GM18868 (cell line): Measurements from ENCODE around the gene RPS19BP1.
"Not testable (repeated sequence)": the region's sequence is repeated elsewhere in the genome, so short reads cannot be mapped to it uniquely, and the experiment has no call there.

Source experiments
- ATAC-seq: cut with Tn5 transposase; IDR thresholded peaks from one replicate; pipeline ENCODE4 v1.9.1; 2021; ENCODE audit warnings: mild to moderate bottlenecking, moderate library complexity; ENCODE audit not compliant: unreplicated experiment

The RPS19BP1 gene

DNA sequence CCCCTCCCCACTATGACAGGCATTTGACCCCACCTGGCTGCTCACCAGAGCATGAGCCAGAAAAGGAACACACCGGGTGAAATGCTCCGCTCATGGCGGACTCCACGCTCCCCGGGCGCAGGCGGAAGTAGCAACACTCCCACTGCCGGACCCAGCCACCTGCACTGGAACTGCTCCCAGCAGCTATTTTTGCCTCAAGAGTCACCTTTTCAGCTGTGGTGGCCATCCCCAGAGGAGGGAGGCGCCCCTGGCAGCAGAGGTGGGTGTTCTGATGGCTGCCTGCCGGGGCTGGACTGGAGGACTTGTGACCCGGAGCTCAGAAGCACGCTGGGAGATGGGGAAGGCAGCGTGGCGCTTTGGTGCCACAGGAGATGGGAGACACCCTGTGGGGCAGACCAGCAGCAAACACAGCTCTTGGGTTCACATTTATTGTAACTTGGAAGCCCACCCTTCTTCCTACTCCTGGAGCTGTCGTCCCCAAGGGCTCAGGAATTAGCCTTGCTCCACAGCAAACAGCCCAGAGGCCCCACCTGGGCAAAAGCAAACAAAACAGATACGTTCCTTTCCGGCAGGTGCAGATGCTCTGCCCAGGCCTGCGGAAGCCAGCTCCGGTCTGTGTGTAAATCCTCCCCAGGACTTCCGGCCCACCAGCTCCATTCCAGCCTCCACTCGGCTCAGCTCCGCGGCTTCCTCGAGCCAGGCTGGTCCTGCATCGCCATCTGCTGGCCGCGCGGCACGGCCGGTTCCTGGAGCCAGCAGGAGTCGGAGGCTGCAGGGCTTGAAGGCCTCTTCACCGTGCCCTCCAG is 3.7 kb downstream of the RPS19BP1 start:
- no peak for ATAC-seq

DNA sequence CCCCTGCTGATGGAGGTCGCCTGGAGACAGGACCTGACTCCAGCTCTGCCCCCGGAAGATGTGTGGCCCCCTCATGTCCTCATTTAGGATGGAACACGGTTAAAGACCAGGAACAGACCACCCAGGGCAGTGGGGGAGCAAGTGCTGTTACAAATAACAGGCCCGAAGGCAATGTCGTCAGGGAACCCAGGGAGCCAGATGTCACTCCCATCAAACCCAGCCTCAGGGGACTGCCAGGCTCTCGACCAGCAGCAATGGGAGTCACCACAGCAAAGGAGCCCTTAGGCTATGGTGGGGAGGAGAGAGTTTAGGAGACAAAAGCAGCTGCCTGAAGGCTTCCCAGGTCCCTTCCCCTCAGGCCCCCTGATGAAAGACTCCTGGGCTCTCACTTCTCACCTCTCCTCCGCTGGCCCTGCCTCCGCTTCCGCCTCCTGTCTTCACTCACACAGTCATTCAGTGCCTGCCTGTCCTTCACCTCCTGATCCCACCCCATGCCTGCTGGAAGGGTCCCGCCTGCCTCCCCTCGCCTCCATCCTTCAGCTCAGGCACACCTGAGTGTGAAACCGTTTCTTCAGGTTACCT is 4.4 kb downstream of the RPS19BP1 start:
- ATAC-seq = no peak

DNA sequence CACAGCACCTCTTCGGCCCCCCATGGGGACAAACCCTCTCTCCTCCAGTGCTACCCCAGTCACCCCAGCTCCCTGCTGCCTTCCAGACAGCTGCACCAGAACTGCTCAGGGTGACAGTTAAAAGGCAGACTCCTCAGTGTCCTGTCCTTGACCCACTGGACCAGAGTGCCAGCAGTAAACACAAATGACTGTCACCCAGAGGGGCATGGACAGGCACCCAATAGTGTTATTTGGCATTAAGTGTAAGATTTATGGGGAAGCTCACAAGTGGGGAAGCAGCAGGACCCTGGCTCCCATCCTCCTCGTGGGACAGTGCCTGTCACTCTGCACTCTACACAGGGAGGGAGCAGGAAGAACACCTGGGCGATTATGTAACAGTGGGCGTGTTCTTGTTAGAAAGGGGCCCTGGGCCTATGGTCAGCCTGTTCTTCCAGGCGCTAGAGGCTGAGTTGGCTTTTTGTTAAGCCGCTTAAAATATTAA is 5.0 kb downstream of the RPS19BP1 start:
- ATAC-seq = no peak

DNA sequence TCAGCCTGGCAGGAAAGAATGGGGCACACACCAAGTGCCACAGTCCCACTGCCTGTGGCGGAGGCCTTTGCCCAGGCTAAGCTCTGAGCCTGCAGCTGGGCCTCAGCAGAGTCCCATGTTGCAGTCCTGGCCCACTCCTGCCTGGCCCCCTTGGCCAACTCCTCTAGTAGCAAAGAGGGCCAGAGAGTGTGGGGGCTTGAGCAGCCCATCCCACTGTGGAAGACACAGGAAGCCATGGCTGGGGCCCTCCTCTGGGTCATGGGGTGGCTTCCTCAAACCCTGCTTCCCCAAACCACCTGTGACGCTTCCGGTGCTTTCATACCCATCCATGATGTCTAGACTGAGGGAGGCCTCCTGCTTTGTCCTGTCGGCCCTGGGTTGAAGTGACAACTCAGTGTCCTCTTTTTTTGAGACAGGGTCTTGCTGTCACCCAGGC is 5.8 kb downstream of the RPS19BP1 start:
- no peak for ATAC-seq

DNA sequence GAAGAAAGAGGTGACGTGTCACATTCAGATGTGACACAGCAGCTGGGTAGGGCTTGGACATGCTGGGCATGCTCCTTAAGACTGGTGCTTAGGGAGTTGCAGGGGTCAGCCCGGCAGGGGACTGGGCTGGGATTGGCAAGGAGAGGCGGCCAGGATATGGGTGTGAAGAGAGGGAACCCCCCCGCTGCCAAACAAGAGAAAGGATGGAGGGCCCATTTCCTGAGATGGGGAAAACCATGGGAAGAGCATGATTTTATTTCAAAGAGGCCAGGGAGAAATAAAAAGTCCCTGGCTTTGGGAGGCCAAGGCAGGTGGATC is 6.9 kb downstream of the RPS19BP1 start:
- ATAC-seq = no peak

DNA sequence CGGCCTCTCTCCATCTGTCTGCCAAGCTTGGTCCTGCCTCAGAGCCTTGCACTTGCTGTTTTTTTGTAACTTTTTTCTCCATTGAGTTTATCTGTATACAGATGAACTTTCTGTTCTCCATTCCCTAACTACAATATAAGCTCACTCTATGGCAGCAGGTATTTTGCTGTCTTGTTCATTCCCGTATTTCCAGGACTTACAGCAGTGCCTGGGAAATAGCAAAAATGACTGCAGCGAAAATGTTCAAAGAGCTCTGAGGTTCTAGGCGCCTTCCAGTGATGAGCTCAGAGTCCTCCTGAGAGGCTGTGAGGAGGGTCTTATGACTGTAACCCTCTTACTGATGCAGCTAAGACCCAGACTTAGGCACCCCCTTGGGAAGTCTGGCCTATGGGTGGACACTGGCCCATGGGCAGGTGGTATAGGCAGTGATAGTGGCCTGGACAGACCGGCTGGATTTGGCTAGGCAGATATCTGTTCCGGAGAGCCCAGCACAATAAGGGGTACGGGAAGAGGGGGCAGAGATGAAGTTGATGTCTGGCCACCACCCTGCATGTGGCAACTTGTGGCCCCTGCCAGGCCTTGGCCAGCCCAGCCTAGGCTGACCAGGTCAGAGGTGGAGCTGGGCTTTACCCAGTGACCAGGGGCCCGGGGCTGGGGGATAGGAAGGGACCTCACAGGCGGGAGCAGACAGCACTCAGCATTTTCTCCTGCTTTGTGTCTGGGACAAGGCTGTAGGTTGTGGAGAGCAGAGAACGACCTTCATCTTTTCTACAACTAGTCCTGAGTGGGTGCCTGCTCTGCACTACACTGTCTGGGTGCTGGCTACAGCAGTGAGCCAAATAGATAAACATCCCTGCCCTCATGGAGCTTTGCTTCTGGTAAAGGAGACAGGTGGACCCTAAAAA is 7.5 kb downstream of the RPS19BP1 start:
- no peak for ATAC-seq

DNA sequence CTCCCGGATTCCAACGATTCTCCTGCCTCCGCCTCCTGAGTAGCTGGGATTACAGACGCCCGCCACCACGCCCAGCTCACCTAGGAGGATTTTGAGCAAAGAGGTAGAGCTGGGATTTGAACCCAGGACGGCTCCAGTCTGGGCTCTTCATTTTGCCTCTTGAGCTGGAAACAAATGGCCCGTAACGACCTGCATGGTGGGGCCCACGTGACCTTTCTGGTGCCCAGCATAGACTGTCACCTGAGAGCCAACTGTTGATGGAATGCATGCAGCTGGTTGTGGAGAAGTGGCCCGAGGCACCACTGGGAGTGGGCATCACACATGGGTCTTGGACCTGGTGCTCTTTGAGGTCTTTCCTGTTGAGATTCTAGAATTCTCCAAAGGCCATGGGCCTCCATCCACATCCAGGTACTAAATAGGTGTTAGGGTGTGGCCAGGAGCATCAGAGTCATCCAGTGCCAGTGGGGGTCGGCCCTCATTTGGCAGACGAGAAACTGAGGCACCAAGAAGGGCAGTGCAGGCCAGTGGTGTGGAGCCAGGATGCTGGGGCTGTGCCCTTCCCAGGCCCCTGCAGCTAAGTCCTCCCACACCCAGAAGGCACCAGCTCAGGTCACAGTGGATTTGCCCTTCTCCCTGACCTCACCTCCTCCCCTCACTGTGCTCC is 8.3 kb downstream of the RPS19BP1 start:
- ATAC-seq = no peak

DNA sequence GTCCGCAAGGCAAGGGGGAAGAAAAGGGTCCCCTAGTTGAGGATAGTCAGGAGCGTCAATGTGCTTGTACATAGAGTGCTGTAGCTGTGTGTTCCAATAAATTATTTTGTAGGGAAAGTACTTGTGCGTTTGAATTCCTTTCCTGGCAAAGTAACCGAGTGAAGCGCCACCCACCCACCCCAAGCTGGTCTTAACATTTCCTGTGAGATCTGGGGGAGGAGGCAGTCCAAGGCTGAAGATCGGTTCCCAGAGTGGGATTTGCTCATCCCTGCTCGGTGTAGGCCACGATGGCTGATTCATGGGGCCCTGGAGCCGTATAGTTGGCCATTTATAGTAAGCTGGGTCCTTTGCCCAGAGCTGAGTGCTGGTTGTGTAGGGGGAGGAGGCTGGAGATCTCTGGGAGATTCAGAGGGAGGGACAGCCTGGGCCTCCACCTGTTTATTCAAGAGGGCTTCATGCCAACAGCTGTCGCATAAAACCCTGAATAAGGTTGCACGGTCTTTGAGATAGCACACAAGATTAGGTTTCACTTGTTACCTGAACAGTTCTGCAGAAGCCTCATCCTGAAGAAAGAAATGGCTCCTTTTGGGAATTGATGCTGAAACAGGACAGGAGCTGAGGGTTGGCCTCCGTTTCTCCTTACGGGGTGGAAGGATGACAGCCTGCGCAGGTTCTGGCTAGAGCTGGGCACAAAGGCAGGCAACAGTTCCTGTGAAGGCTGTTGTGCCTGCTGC is 9.8 kb downstream of the RPS19BP1 start:
- no peak for ATAC-seq

DNA sequence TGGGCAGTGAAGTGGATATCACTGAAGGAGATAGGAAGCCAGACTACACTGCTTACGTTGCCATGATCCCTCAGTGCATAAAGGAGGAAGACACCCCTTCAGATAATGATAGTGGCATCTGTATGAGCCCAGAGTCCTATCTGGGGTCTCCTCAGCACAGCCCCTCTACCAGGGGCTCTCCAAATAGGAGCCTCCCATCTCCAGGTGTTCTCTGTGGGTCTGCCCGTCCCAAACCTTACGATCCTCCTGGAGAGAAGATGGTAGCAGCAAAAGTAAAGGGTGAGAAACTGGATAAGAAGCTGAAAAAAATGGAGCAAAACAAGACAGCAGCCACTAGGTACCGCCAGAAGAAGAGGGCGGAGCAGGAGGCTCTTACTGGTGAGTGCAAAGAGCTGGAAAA is 10.5 kb downstream of the RPS19BP1 start:
- not testable (repeated sequence) for ATAC-seq

DNA sequence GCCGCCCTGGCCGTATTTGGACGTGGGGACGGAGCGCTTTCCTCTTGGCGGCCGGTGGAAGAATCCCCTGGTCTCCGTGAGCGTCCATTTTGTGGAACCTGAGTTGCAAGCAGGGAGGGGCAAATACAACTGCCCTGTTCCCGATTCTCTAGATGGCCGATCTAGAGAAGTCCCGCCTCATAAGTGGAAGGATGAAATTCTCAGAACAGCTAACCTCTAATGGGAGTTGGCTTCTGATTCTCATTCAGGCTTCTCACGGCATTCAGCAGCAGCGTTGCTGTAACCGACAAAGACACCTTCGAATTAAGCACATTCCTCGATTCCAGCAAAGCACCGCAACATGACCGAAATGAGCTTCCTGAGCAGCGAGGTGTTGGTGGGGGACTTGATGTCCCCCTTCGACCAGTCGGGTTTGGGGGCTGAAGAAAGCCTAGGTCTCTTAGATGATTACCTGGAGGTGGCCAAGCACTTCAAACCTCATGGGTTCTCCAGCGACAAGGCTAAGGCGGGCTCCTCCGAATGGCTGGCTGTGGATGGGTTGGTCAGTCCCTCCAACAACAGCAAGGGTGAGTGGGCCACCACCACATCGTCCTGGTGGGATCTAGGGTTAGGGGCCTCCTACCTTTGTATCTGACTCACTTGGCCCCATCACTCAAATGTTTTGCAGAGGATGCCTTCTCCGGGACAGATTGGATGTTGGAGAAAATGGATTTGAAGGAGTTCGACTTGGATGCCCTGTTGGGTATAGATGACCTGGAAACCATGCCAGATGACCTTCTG is 11.3 kb downstream of the RPS19BP1 start:
- peak; percentile 28 for ATAC-seq

DNA sequence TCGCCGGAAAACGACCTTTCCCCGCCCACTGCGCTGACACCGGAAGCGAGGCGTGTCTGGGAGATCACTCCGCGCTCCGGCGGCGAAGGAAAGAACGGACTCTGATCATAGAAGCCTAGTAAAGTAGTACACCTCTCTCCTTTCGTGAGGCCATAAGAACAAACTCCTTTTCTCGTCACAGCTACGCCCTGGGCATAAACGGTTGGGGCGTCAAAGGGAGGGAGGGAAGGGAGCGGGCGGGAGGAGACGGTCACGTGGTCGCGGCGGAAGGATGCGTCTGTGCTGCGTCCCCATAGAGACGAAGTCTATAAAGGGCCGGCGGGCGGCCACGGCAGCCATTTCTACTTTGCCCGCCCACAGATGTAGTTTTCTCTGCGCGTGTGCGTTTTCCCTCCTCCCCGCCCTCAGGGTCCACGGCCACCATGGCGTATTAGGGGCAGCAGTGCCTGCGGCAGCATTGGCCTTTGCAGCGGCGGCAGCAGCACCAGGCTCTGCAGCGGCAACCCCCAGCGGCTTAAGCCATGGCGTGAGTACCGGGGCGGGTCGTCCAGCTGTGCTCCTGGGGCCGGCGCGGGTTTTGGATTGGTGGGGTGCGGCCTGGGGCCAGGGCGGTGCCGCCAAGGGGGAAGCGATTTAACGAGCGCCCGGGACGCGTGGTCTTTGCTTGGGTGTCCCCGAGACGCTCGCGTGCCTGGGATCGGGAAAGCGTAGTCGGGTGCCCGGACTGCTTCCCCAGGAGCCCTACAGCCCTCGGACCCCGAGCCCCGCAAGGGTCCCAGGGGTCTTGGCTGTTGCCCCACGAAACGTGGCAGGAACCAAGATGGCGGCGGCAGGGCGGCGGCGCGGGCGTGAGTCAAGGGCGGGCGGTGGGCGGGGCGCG is 12.1 kb downstream of the RPS19BP1 start, which contains the start of gene ATF4:
Gene ATF4, plus strand, starts transcription at position 337 of the 880 bp plus-strand sequence. CDS start 884 bp downstream, outside the sequence.
- peak; percentile 35 for ATAC-seq

DNA sequence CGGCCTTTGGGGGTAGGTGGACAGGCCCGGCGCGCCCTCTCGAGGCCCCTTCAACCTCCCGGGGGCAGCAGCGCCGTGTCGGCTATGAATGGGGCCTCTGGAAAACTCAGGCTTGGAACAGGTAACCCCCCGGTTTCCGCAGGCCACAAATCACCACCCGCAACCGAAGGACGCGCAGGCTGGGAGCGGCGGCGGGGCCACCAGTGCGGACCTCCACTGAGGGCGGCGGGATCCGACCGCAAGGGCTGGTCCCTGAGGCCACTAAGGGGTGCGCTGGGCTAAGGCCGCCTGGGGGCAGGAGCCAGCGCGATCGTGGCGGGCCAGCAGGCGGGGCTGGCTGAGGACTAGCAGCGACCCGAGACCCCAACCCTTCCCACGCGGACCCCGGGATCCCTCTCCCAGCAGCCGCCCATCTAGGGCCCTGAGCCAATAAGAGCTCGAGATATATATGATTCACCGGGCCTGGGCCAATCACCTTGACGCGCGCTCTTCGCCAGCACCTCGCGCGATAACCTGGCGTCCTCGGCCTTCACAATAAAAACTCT is 12.8 kb downstream of the RPS19BP1 start:
- peak; percentile 77 for ATAC-seq

DNA sequence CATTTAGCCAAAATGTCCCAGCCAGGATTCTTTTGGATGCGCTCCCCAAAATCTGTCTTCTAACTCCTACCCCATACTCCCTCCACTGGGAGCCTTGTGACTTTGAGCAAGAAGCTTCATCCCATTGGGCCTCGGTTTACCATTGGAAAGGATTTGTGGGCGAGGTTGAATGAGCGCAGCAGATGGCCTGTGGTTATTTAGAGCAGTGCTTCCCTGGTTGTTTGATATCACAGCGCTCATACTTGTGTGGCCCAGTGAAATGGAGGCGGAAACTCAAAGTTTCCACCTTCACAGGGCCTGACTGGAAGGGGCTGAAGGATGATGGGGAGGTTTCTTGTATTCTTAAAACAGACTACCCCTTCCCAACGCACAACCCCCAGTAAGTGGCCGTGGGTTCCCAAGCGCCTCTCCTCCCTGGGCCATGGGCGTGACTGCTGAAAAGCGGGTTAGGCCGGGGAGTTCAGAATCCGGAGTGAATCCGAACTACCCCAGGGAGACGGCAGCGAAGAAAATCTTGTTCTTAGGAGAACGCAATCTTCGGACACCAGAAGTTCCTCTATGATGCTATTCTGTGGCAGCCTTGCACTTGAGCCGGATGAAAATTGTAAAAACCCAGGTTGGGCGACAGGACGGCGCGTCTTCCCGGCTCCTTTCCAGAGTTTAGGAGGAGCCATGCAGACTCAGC is 13.4 kb downstream of the RPS19BP1 start:
- ATAC-seq = no peak

DNA sequence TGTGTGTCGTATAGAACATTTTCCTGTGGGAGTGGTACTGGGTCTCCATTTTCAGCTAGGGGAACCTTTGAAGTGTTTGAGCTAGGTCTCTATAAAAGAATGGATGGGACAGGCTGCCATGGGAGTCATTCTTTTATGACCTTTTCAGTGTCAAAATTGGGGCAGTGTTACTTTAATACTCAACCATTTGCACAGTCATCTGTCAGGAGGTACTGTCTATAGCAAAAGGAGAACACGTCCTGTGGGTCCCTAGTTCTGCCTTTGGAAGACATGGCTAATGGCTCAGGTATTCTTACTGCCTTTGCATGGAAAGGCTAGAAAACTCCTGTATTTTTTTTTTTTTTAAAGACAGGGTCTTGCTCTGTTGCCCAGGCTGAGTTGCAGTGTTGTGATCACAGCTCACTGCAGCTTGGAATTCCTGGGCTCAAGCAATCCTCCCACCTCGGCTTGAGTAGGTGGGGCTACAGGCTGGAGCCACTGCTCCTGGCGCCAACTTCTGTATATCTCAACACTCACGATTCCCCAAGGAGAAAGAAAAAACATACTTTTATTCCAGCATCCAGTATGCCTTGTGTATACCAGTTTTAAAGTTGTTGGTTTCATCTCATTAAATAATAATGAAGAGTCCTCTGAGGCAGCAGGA is 14.3 kb downstream of the RPS19BP1 start:
- ATAC-seq = no peak

DNA sequence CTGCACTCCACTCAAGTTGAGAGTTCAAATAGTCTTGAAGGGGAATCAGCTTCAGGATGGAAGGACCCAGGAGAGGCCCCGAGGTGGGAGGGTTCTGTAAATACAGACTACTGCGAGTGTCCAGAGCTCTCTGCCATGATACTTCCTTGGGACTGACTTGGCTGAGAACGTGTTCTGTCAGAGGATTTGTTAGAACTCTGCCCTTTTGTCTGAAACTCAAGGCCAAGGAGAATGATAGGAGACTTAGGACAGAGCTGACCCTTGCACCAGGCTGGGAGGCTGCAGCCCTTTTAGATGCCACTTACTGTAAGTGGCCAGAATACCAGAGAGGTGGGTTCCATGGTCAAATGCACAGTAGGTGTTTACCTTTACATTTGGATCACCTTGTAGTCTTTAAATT is 15.1 kb downstream of the RPS19BP1 start:
- ATAC-seq = no peak

DNA sequence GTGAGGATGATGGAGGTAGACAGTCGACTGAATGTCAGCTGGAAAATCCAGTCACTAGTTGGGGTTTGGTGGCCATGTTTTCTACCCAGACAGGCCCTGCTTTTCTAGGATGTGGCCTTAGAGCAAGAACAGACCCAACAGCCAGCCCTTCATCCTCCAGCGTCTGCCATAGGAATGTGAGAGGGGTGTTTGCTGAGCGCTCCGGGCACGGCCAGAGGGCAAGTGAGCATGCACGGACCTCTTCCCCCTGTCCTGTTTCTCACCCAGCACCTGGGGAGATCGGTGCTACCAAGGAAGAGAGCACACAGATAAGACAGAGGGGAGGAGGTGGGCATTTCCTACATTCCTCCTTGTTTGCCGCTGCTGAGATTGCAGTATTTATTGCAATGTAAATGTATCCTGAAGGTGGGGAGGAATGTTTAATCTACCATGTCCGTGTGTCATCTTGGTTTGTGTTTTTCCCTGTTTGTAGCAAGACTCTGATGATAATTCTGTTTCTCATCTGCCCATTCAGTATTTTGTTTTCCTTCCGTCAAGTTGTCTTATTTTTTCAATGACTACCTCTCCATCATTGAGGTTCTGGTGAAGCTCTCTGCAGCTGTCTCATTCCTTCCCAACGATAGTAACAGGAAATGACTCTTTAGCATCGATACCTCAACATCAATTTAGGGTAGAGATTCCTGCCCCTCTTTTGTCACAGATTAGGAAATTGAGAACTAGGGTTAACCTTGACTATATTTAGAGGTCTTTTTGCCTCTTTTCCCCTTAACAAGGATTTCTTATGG is 17.1 kb downstream of the RPS19BP1 start:
- no peak for ATAC-seq
